ENCODE data around the gene IGLON5.

IGLON5 gene

GRCh38 chr19:51318687-51319648, 7.5 kb downstream of the IGLON5 start:
- DNase-seq, result no peak

- no peak for DNase-seq
Observed at GRCh38 chr19:51319649-51320279, 8.3 kb downstream of the IGLON5 start.

- DNase-seq, result no peak
Observed at GRCh38 chr19:51320280-51320657, 8.8 kb downstream of the IGLON5 start.

- no peak for DNase-seq
Observed at GRCh38 chr19:51321799-51322198, 10.4 kb downstream of the IGLON5 start.

GRCh38 chr19:51323481-51324166, 12.2 kb downstream of the IGLON5 start:
- no peak for DNase-seq

- DNase-seq, result no peak
Observed at GRCh38 chr19:51324167-51324481, 12.7 kb downstream of the IGLON5 start.

- DNase-seq, result no peak
Observed at GRCh38 chr19:51325161-51325976, 13.9 kb downstream of the IGLON5 start.

- DNase-seq, result no peak
Observed at GRCh38 chr19:51326216-51327065, 15.0 kb downstream of the IGLON5 start.

GRCh38 chr19:51327066-51328001, 15.9 kb downstream of the IGLON5 start:
- DNase-seq, result no peak

- no peak for DNase-seq
Observed at GRCh38 chr19:51329411-51329810, 18.0 kb downstream of the IGLON5 start.

GRCh38 chr19:51330366-51330765, 18.9 kb downstream of the IGLON5 start:
- no peak for DNase-seq

- no peak for DNase-seq
Observed at GRCh38 chr19:51331193-51331592, 19.7 kb downstream of the IGLON5 start.

- no peak for DNase-seq
Observed at GRCh38 chr19:51331716-51332115, 20.3 kb downstream of the IGLON5 start.

- DNase-seq, result no peak
Observed at GRCh38 chr19:51333836-51334460, 22.5 kb downstream of the IGLON5 start.

GRCh38 chr19:51337141-51337860, 25.9 kb downstream of the IGLON5 start:
- DNase-seq, result no peak

- DNase-seq, result no peak
Observed at GRCh38 chr19:51337861-51338562, 26.6 kb downstream of the IGLON5 start.

- no peak for DNase-seq
Observed at GRCh38 chr19:51338563-51339312, 27.3 kb downstream of the IGLON5 start.

- DNase-seq, result no peak
Observed at GRCh38 chr19:51339313-51339686, 27.9 kb downstream of the IGLON5 start.

All from NCI-H2107 (cell line).